Stomach smooth muscle (tissue), 2 donors: ENCODE measurements around the gene DGKH.
A peak's percentile ranks its signal among the peaks of the same experiment; 100 is the strongest.
"Not testable (repeated sequence)": the region's sequence is repeated elsewhere in the genome, so short reads cannot be mapped to it uniquely, and the experiment has no call there.

Source experiments
- H3K27ac ChIP-seq: one replicate; pipeline ENCODE4 v1.7.0; 2013; ENCODE audit warnings: mild to moderate bottlenecking, low read length, inconsistent platforms
- H3K27me3 ChIP-seq, 2 donors: one replicate each; pipeline ENCODE4 v1.7.0; 2013; ENCODE audit warnings: low read length in 2 of 2; ENCODE audit not compliant: insufficient read depth in 2 of 2, control insufficient read depth in 1 of 2
- H3K36me3 ChIP-seq, 2 donors: one replicate each; pipeline ENCODE4 v1.7.0; 2013; ENCODE audit warnings: low read length in 2 of 2; ENCODE audit not compliant: control insufficient read depth in 2 of 2, insufficient read depth in 2 of 2
- H3K4me1 ChIP-seq: one replicate; pipeline ENCODE4 v1.7.0; 2013; ENCODE audit warnings: low read length; ENCODE audit not compliant: control insufficient read depth, insufficient read depth
- H3K4me3 ChIP-seq, 2 donors: one replicate each; pipeline ENCODE4 v1.7.0; 2013; ENCODE audit warnings: low read length in 2 of 2
- H3K9ac ChIP-seq, 2 donors: one replicate each; pipeline ENCODE4 v1.7.0; 2013; ENCODE audit warnings: low read length in 2 of 2, mild to moderate bottlenecking in 1 of 2
- H3K9me3 ChIP-seq, 2 donors: one replicate each; pipeline ENCODE4 v1.7.0; 2013; ENCODE audit warnings: low read length in 2 of 2; ENCODE audit not compliant: control insufficient read depth in 2 of 2
- donor health status: healthy.
- donor health status: Pancreatic carcinoma.

Gene DGKH

DNA sequence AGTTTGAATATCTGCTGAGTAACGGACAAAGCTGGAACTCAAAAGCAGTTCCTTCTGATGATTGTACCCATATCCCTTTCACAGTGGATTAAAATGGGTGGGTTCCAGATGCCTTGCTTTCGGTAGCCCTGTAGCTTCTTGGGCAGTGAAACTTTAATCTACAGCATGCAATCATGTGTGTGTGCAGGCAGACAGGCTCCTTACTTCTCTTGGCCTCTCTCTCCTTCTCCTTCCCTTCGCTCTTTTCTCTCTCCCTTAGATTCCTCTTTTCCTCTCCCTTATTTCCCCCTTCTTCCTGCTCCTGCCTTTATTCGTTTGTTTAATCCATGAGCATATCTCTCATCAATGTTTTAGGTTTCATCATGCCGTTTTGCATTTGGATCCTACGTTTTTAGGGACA, 8.1 kb downstream of the DGKH start:
- peaks cover 2 to 3% of the 10 kb centered on the region in 2 donors for H3K36me3 ChIP-seq
- H3K9ac ChIP-seq = peak overlapping the region; percentile 48 to 52
- H3K27ac ChIP-seq = peak overlapping the region; percentile 18
- H3K4me1 ChIP-seq = peaks cover 4% of the 10 kb centered on the region
- peak overlapping the region; percentile 54 to 62 for H3K4me3 ChIP-seq
- peaks cover 0 to 3% of the 10 kb centered on the region in 2 donors for H3K9me3 ChIP-seq
- H3K27me3 ChIP-seq = no peaks in the 10 kb centered on the region

DNA sequence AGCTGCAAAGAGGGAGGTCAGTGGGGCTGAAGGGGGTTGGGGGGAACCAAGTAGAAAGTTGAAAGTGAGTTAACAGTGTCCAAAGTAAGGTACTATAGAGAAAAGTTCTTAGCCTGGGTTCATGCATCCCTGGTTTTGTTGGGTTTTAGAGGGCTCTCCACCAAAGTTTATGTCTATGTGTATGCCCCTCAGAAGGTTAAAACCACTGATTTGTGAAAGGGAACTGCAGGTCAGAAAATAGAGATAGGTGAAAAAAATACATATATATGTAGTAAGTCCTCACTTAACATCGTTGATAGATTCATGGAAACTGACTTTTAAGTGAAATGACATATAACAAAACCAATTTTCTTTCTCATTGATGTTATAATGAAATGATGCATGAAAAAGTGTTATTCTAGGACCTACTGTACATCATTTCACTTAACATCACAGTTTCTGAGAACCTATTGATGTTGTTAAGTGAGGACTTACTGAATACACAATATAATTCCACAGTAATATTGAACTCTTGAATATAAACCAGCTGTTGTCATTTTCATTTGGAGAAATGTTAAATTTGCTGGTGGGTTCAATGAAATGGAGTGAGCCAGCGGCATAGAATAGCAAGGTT, 9.6 kb downstream of the DGKH start:
- Histone ChIP-seq H3K27ac (no peak overlapping the region), H3K4me3 (no peak overlapping the region), H3K4me1 (peaks cover 4% of the 10 kb centered on the region), H3K27me3 (no peaks in the 10 kb centered on the region), H3K36me3 (peaks cover 2 to 3% of the 10 kb centered on the region in 2 donors), H3K9ac (no peak overlapping the region), H3K9me3 (peaks cover 0 to 3% of the 10 kb centered on the region in 2 donors)

DNA sequence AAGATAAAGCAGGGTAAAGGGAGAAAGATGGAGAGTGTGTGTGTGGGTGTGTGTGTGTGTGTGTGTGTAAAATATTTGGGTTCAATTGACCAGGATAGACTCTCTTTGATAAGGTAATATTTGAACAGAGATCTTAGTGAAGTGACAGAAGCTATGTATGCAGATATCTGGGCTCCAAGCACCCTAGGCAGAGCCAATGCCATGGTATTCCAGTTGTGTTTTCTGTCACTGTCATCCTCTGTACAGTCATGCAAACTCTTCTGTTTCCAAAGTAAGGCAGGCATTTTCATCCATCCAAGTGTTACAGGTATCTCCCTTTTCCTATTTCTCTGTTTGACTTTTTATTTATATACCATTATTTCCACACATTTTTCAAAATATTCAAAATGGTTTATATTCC, 13.5 kb downstream of the DGKH start:
- Histone ChIP-seq H3K27ac (no peak overlapping the region), H3K9me3 (peaks cover 0 to 3% of the 10 kb centered on the region in 2 donors), H3K4me1 (no peaks in the 10 kb centered on the region), H3K27me3 (no peaks in the 10 kb centered on the region), H3K36me3 (peaks cover 3 to 7% of the 10 kb centered on the region in 2 donors), H3K4me3 (no peak overlapping the region), H3K9ac (no peak overlapping the region)

DNA sequence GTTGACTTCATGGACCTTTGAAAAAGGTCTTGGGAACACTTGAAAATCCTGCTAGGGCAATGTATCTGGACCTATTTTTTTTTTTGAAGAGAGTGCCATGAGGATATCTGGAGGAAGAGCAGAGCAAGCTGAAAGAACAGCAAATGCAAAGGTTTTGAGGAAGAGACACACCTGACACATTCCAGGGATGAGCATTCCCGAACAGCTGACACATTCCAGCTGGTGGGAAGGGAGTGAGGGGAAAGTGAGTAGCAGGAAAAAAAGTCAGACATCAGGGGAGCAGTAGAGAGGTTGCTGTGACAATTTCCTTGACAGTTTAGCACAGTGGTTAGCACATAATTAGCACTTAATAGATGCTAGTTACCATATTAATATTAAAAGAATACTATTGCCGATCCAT, 14.7 kb downstream of the DGKH start:
- no peak overlapping the region for H3K27ac ChIP-seq
- no peak overlapping the region for H3K4me3 ChIP-seq
- no peaks in the 10 kb centered on the region for H3K4me1 ChIP-seq
- no peak overlapping the region for H3K9ac ChIP-seq
- no peaks in the 10 kb centered on the region for H3K27me3 ChIP-seq
- peaks cover 3 to 7% of the 10 kb centered on the region in 2 donors for H3K36me3 ChIP-seq
- peaks cover 0 to 3% of the 10 kb centered on the region in 2 donors for H3K9me3 ChIP-seq

DNA sequence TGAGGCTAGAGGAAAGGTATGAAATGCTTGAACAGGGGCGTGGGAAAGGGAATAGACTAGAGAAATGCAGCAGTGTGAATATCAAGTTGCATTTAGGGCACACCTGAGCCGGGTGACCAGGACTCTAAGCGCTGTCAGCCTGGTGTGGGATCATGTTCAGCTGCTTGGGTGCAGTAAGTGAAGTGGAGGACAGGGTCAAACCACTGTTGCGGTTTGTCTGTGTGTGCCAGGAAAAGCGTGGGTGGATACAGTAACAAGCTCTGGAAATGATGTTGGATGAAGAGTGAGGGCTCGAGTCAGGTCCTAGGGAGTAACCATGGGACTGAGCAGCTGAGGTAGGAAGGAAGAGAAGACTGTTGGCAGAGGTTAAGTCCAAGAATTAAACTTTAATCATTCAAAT, 15.8 kb downstream of the DGKH start:
- peaks cover 0 to 4% of the 10 kb centered on the region in 2 donors for H3K36me3 ChIP-seq
- no peaks in the 10 kb centered on the region for H3K4me1 ChIP-seq
- H3K27ac ChIP-seq = no peak overlapping the region
- no peak overlapping the region for H3K4me3 ChIP-seq
- no peak overlapping the region for H3K9ac ChIP-seq
- H3K9me3 ChIP-seq = no peaks in the 10 kb centered on the region
- no peaks in the 10 kb centered on the region for H3K27me3 ChIP-seq

DNA sequence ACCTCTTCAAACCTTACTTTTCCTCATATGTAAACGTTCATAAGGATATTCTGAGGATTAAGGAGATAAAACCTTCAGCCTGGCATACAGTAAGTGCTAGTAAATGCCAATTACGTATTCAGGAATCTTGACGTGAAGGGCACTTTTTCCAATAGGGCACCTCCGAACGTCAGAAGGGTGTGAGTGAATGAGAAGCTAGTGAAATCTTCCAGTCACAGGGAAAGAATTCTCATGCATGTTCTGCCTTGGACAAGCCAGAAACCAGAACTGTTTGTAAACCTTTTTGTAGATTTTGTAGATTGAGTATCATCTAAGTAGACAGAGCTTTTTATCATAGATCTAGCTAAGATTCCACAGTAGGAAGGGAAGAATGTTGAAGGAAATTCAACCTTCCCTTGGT, 16.5 kb downstream of the DGKH start:
- H3K4me3 ChIP-seq = no peak overlapping the region
- H3K36me3 ChIP-seq = peaks cover 0 to 4% of the 10 kb centered on the region in 2 donors
- H3K27ac ChIP-seq = no peak overlapping the region
- H3K9me3 ChIP-seq = no peaks in the 10 kb centered on the region
- no peaks in the 10 kb centered on the region for H3K4me1 ChIP-seq
- H3K9ac ChIP-seq = no peak overlapping the region
- no peaks in the 10 kb centered on the region for H3K27me3 ChIP-seq

DNA sequence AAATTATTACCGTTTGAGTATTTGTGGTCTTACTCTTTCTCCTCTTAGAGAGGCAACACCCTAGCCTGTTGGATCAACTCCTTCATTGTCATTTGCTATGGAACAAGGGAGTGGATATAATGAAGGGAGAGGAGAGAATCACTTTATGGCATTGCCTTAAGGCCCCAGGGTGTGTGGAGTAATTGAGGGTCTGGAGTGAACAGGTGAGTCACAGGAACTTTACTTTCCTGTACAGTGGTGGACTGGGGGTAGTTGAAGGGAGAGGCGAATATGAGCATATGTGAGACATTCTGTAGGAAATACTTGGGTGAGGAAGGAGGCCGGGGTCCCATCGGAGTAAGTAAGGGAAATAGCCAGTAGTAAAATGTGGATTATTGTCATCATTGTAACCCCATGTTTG, 17.0 kb downstream of the DGKH start:
- Histone ChIP-seq H3K9ac (no peak overlapping the region), H3K36me3 (peaks cover 0 to 4% of the 10 kb centered on the region in 2 donors), H3K9me3 (no peaks in the 10 kb centered on the region), H3K27me3 (no peaks in the 10 kb centered on the region), H3K4me3 (no peak overlapping the region), H3K4me1 (no peaks in the 10 kb centered on the region), H3K27ac (no peak overlapping the region)

DNA sequence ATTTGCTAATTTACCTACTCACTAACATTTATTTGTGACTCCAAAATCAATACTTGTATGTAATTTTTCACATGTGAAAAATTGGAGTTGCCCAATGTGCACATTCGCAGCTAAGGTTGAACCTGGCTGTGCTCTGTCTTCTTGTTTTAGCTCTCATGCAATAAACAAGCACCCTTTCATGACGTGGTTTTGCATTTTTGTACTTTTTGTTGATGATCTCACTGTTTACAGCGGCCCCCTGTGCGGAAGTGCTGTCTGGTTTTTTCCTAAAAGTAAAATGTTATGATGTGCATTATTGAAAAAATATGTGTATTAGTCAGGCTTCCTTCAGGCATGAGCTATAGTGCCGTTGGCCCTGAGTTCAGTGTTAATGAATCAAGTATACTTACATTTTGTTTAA, 18.1 kb downstream of the DGKH start:
- peaks cover 0 to 4% of the 10 kb centered on the region in 2 donors for H3K36me3 ChIP-seq
- H3K9me3 ChIP-seq = no peaks in the 10 kb centered on the region
- no peak overlapping the region for H3K27ac ChIP-seq
- H3K4me1 ChIP-seq = no peaks in the 10 kb centered on the region
- H3K9ac ChIP-seq = no peak overlapping the region
- H3K27me3 ChIP-seq = no peaks in the 10 kb centered on the region
- H3K4me3 ChIP-seq = no peak overlapping the region

DNA sequence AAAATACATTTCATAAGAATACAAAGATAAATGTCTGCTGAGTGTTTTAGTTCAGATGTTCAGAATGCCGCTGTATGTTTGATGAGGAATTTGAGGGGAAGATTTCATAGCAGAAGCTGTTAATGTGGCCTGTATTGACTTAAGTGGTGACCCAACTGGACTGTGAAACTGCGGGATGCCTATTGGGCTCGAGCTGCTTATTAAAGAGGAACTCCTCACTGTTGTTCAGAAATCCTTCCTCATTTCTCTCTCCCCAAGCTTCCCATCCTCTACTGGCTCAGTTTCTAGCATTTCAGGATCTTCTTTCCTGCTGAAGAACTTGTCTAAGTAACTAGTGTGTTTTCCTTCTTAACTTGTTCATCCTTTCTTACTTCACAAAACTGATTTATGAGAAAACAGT, 20.4 kb downstream of the DGKH start:
- Histone ChIP-seq H3K27me3 (no peaks in the 10 kb centered on the region), H3K9ac (no peak overlapping the region), H3K4me1 (no peaks in the 10 kb centered on the region), H3K27ac (no peak overlapping the region), H3K4me3 (no peak overlapping the region), H3K36me3 (peaks cover 0 to 4% of the 10 kb centered on the region in 2 donors), H3K9me3 (no peaks in the 10 kb centered on the region)

DNA sequence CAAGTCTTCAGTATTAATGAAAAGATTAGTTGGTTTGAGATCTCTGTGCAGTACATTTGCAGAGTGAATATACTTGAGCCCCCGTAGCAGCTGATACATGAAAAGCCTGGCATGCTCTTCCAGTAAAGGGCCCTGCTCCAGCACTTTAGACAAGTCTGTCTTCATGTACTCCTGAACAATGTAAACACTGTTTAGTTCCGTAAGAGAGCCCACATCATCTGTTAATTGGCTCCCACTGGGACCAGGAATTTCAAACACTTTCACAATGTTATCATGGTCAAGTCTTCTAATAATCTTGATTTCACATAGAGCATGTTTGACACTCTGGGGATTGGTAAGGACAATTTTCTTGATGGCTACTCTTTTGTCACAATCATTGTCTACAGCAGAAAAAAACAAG, 22.2 kb downstream of the DGKH start:
- not testable (repeated sequence) for H3K27me3 ChIP-seq, H3K4me1 ChIP-seq, H3K27ac ChIP-seq, H3K4me3 ChIP-seq, H3K9me3 ChIP-seq, H3K9ac ChIP-seq, H3K36me3 ChIP-seq

DNA sequence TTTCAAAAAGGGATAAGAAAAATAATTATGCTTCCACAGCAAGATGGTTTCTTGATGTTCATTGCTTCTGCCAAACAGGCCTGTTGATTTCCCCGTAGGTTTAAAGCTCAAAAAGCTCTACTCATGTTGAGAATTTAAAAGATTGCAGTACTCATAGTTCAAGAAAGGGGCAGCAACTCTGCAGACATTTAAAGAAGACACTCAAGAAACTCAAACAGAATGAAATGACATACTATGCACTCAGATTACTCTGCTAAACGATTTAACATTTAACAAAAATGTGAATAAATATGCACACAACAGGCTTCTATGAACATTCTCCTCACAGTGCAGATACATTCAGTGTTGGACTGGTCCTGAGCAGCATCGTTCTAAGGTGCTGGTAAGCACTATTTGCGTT, 22.7 kb downstream of the DGKH start:
- H3K36me3 ChIP-seq, H3K9me3 ChIP-seq, H3K9ac ChIP-seq, H3K27ac ChIP-seq, H3K27me3 ChIP-seq, H3K4me3 ChIP-seq, H3K4me1 ChIP-seq: not testable (repeated sequence)
